ENCODE data around the gene SYF2. TPM values are rescaled to one million over a fixed set of nuclear protein-coding genes. Genes with fewer than 3 reads are reported as not detected.

The SYF2 gene
- total and polyA plus RNA-seq, 2 donors (not counting 3 experiments of a cell fraction or from before 2014, with no cell fraction given): 9.3 to 38.0 TPM

- TF ChIP-seq MAX (IDR thresholded peaks at IDR 0.05; ENCODE audit: insufficient read depth, insufficient read length) (no peak), POLR2AphosphoS5 (IDR thresholded peaks at IDR 0.05; ENCODE audit: insufficient read depth, low read depth, low read length) (no peak), POLR2A (IDR thresholded peaks at IDR 0.05; ENCODE audit: low read depth, low read length) (no peak), CTCF (IDR thresholded peaks at IDR 0.05; ENCODE audit: extremely low read depth in 1 of 2, insufficient read depth in 1 of 2, low read depth in 1 of 2, low read length in 2 of 2) (no peak), EZH2 (IDR thresholded peaks at IDR 0.05; ENCODE audit: borderline replicate concordance, low read depth, low read length, severe bottlenecking) (no peak), MYC (IDR thresholded peaks at IDR 0.05; ENCODE audit: low read depth, low read length) (no peak), FOS (IDR thresholded peaks at IDR 0.05; ENCODE audit: borderline replicate concordance, insufficient read depth, low read length) (no peak), GATA2 (IDR thresholded peaks at IDR 0.05; ENCODE audit: insufficient read depth, insufficient read length, low read depth, low read length) (no peak), JUN (IDR thresholded peaks at IDR 0.05; ENCODE audit: borderline replicate concordance, insufficient read depth, insufficient read length, low read depth) (no peak)
- intact Hi-C loops (cut with micrococcal nuclease): no loop called here
- no peaks in the 10 kb centered on the region for H3K9me3 ChIP-seq (replicated peaks; ENCODE audit: control insufficient read depth, insufficient read depth, low read length)
- no peaks in the 10 kb centered on the region for H4K20me1 ChIP-seq (replicated peaks; ENCODE audit: control insufficient read depth, extremely low read depth, insufficient read depth, low read length)
- ChIA-PET POLR2A (no interaction called here), CTCF (no interaction called here)
- dilution Hi-C loops (cut with MboI; ENCODE audit: extremely low pct_ligation_motif_present, low sequenced_read_pairs): no loop called here
- H3K4me1 ChIP-seq (ENCODE audit: control insufficient read depth, extremely low read depth, insufficient read depth, low read length): no peaks in the 10 kb centered on the region
- no peak overlapping the region for H3K4me2 ChIP-seq (ENCODE audit: insufficient read depth, low read length)
- DNase-seq (ENCODE audit: low read depth, low spot score) (no peak), FAIRE-seq (no peak)
- H3K27ac ChIP-seq (ENCODE audit: insufficient read depth, low read depth, low read length): no peak overlapping the region
- no peaks in the 10 kb centered on the region for H3K36me3 ChIP-seq (ENCODE audit: control insufficient read depth in 2 of 2, extremely low read depth in 1 of 2, insufficient read depth in 2 of 2, low read length in 2 of 2)
- no peak overlapping the region for H2AFZ ChIP-seq (ENCODE audit: low read depth, low read length)
- BruUV-seq (replicated peaks): no TSS peak
- H3K4me3 ChIP-seq (replicated peaks in 1 of 3; ENCODE audit: insufficient read depth in 1 of 3, low read depth in 1 of 3, low read length in 3 of 3): no peak overlapping the region
- no peaks in the 10 kb centered on the region for H3K79me2 ChIP-seq (ENCODE audit: control insufficient read depth, insufficient read depth, low read length)
- H3K27me3 ChIP-seq (ENCODE audit: control insufficient read depth in 2 of 2, insufficient read depth in 2 of 2, low read length in 2 of 2): peaks cover 0 to 2% of the 10 kb centered on the region in 2 experiments
- no peaks in the 10 kb centered on the region for H3K9me1 ChIP-seq (replicated peaks; ENCODE audit: control insufficient read depth, extremely low read depth, insufficient read depth, low read length)
- H3K9ac ChIP-seq (replicated peaks; ENCODE audit: extremely low read depth, insufficient read depth, low read length): no peak overlapping the region
These were observed 49.7 kb downstream of the SYF2 start for GRCh38 chr1:25182629-25183028.
